Transverse colon (tissue), 4 donors: Measurements from ENCODE around the gene SLC37A4. TPM values are rescaled to one million over a fixed set of nuclear protein-coding genes. Genes with fewer than 3 reads are reported as not detected.

ENCODE experiments used
- DNase-seq: peaks from one replicate; pipeline ENCODE4 v3.0.0-alpha.2; 2019
- H3K27ac ChIP-seq, 4 donors: fragments of 200-600 bp; sonication (generic); 2 replicates each; pipeline ENCODE4 v1.5.1; 2016 to 2018; ENCODE audit warnings: inconsistent platforms in 4 of 4
- H3K27me3 ChIP-seq: fragments of 200-600 bp; sonication (generic); 2 replicates; pipeline ENCODE4 v1.5.1; 2017; ENCODE audit warnings: inconsistent platforms
- H3K36me3 ChIP-seq, 4 donors: fragments of 200-600 bp; sonication (generic); 2 replicates each; pipeline ENCODE4 v1.5.1; 2017 to 2019; ENCODE audit warnings: inconsistent platforms in 4 of 4
- H3K4me1 ChIP-seq, 4 donors: fragments of 200-600 bp; sonication (generic); 2 replicates each; pipeline ENCODE4 v1.5.1; 2017 to 2020; ENCODE audit warnings: inconsistent platforms in 4 of 4
- H3K4me3 ChIP-seq, 4 donors: fragments of 200-600 bp; sonication (generic); 1 replicate in 1 of 4; 2 replicates in 3 of 4; pipeline versions ENCODE4 v1.5.1 to v1.6.1; 2017 to 2019; ENCODE audit warnings: inconsistent platforms in 4 of 4
- H3K9me3 ChIP-seq, 2 donors: fragments of 200-600 bp; sonication (generic); 2 replicates each; pipeline ENCODE4 v1.5.1; 2017 to 2019; ENCODE audit warnings: inconsistent platforms in 2 of 2
- CTCF ChIP-seq, 5 experiments: fragments of 200-600 bp in 3 of 5; fragments of 450-650 bp in 2 of 5; sonication (generic) in 3 of 5; IDR thresholded peaks; 1 replicate in 2 of 5; 2 replicates in 3 of 5; pipeline ENCODE4 v1.5.1; 2016 to 2017; ENCODE audit warnings: antibody characterized with exemption in 5 of 5, inconsistent platforms in 3 of 5, mild to moderate bottlenecking in 2 of 5, moderate library complexity in 1 of 5
- EP300 ChIP-seq: sonication (generic); formaldehyde crosslinking; IDR thresholded peaks from one replicate; pipeline ENCODE4 v1.6.1; 2017; ENCODE audit warnings: antibody characterized with exemption, low read depth
- POLR2A ChIP-seq: fragments of 450-650 bp; IDR thresholded peaks from one replicate; pipeline ENCODE4 v1.6.1; 2016; ENCODE audit warnings: antibody characterized with exemption, mild to moderate bottlenecking, moderate library complexity
- POLR2AphosphoS5 ChIP-seq, 3 donors: sonication (generic); formaldehyde crosslinking; IDR thresholded peaks; one replicate each; pipeline ENCODE4 v1.6.1; 2016; ENCODE audit warnings: antibody characterized with exemption in 3 of 3
- WGBS, 2 donors: methylation state at CpG; one replicate each; pipeline ENCODE4 v1.1.5; 2018; ENCODE audit warnings: low coverage in 1 of 2; 5-methylcytosine and 5-hydroxymethylcytosine counted together
- in situ Hi-C, 4 donors: fragments of 200-750 bp; cut with MboI; loops; one replicate each; pipeline versions ENCODE4 v1.15.0 to v1.15.1; 2017; ENCODE audit warnings: low sequenced_read_pairs in 3 of 4, low pct_ligation_motif_present in 1 of 4, low pct_unique_long_range_greater_than_20kb in 1 of 4
- intact Hi-C: fragments of 100-400 bp; cut with DNase I; formaldehyde crosslinking; loops from one replicate; pipeline ENCODE4 v1.15.1; 2023; ENCODE audit warnings: low total_unique reads
- total RNA-seq, 4 donors: library from RNA; depleted of rRNA; stranded (reverse); fragments of >200 nt; gene quantifications; one replicate each; pipeline ENCODE4 v1.1.0, GENCODE V29; 2016

The SLC37A4 gene
- total RNA-seq, 4 donors from 2014 or later: 34.0 to 88.3 (median 81.2) TPM

- 75 to 84% methylated on average over 3 to 9 of the region's 9 CpGs for WGBS, 2 donors
- TF ChIP-seq EP300 (no peak), CTCF (IDR thresholded peaks at IDR 0.05) (no peak), POLR2A (no peak), POLR2AphosphoS5 (IDR thresholded peaks at IDR 0.05) (no peak)
- H3K27me3 ChIP-seq: no peaks in the 10 kb centered on the region
- H3K4me3 ChIP-seq: no peak overlapping the region
- intact Hi-C loops: no loop called here
- in situ Hi-C loops: no loop called here
- no peak for DNase-seq
- no peaks in the 10 kb centered on the region for H3K9me3 ChIP-seq
- peaks cover 7 to 38% (median 29%) of the 10 kb centered on the region in 4 donors for H3K4me1 ChIP-seq
- H3K27ac ChIP-seq: no peak overlapping the region
- H3K36me3 ChIP-seq: no peaks in the 10 kb centered on the region
Observed at GRCh38 chr11:119031912-119032280, 1.2 kb upstream of the SLC37A4 start.

GRCh38 chr11:119030029-119030328 is 698 bp downstream of the SLC37A4 start:
- in situ Hi-C loops: no loop called here
- DNase-seq: no peak

GRCh38 chr11:119029340-119030028 is 1.2 kb downstream of the SLC37A4 start:
- TF ChIP-seq POLR2AphosphoS5 (IDR thresholded peaks at IDR 0.05): peak; percentile 75 to 78 (median 77)
- no peak for TF ChIP-seq CTCF (IDR thresholded peaks at IDR 0.05)
- TF ChIP-seq EP300: no peak
- peak; percentile 81 for TF ChIP-seq POLR2A
- 31 to 35% methylated on average over 3 to 10 of the region's 10 CpGs for WGBS, 2 donors
- peak overlapping the region in 3 of 4 donors; percentile 67 to 82 (median 70) for H3K4me3 ChIP-seq
- H3K4me1 ChIP-seq: peaks cover 7 to 47% (median 33%) of the 10 kb centered on the region in 4 donors
- in situ Hi-C loops (no loop called here), intact Hi-C loops (no loop called here)
- H3K27me3 ChIP-seq: no peaks in the 10 kb centered on the region
- peak overlapping the region; percentile 85 to 92 (median 88) for H3K27ac ChIP-seq
- DNase-seq: peak; percentile 87
- peaks cover 0 to 7% (median 0%) of the 10 kb centered on the region in 4 donors for H3K36me3 ChIP-seq
- no peaks in the 10 kb centered on the region for H3K9me3 ChIP-seq

More at GRCh38 chr11:119030029-119030328, 698 bp downstream of the SLC37A4 start:
- Histone ChIP-seq H3K4me1 (peaks cover 7 to 43% (median 31%) of the 10 kb centered on the region in 4 donors), H3K27ac (peak overlapping the region; percentile 85 to 92 (median 88)), H3K9me3 (no peaks in the 10 kb centered on the region), H3K36me3 (peaks cover 0 to 2% (median 0%) of the 10 kb centered on the region in 4 donors), H3K4me3 (peak overlapping the region; percentile 48 to 82 (median 68)), H3K27me3 (no peaks in the 10 kb centered on the region)
- TF ChIP-seq POLR2A (no peak), EP300 (no peak), CTCF (IDR thresholded peaks at IDR 0.05) (no peak), POLR2AphosphoS5 (IDR thresholded peaks at IDR 0.05) (no peak)
- 11% methylated on average over 4 of the region's 13 CpGs; no CpG with 5 or more reads in 1 of the 2 donors for WGBS, 2 donors
- intact Hi-C loops: no loop called here

GRCh38 chr11:119029069-119029339 is 1.7 kb downstream of the SLC37A4 start:
- H3K36me3 ChIP-seq: peaks cover 0 to 10% (median 0%) of the 10 kb centered on the region in 4 donors
- no peak for TF ChIP-seq POLR2A
- TF ChIP-seq CTCF (IDR thresholded peaks at IDR 0.05): no peak
- TF ChIP-seq POLR2AphosphoS5 (IDR thresholded peaks at IDR 0.05): no peak
- no peak for TF ChIP-seq EP300
- WGBS, 2 donors: 31% methylated on average over 1 of the region's 1 CpG; no CpG with 5 or more reads in 1 of the 2 donors
- no peak for DNase-seq
- H3K27me3 ChIP-seq: no peaks in the 10 kb centered on the region
- in situ Hi-C loops: no loop called here
- H3K27ac ChIP-seq: peak overlapping the region; percentile 85 to 92 (median 88)
- peak overlapping the region in 2 of 4 donors; percentile 70 to 82 for H3K4me3 ChIP-seq
- peaks cover 7 to 52% (median 35%) of the 10 kb centered on the region in 4 donors for H3K4me1 ChIP-seq
- H3K9me3 ChIP-seq: no peaks in the 10 kb centered on the region
- intact Hi-C loops: no loop called here
